Endometrial microvascular endothelial cells (primary cell): Measurements from ENCODE around the gene TMED8. TPM values are rescaled to one million over a fixed set of nuclear protein-coding genes. Genes with fewer than 3 reads are reported as not detected.
"Not testable (repeated sequence)": the region's sequence is repeated elsewhere in the genome, so short reads cannot be mapped to it uniquely, and the experiment has no call there.

Source experiments
- in situ Hi-C: cut with HindIII; loops from 2 replicates; pipeline ENCODE4 v1.10.0; 2017; ENCODE audit warnings: low sequenced_read_pairs, low pct_unique_long_range_greater_than_20kb; ENCODE audit errors: inconsistent ontology term
- total RNA-seq: library from RNA; depleted of rRNA; stranded (reverse); fragments of >200 nt; gene quantifications from one replicate; pipeline ENCODE4 v1.2.3, GENCODE V29; 2015; ENCODE audit errors: inconsistent ontology term

Gene TMED8
- total RNA-seq = 12.2 TPM

- in situ Hi-C loops = no loop called here
Observed at GRCh38 chr14:77376771-77377501, at the start of gene TMED8, which contains the start of gene SAMD15. Gene TMED8, minus strand, starts transcription at chr14:77377094. Its CDS starts 41 bp downstream, at chr14:77377053. Gene SAMD15, plus strand, starts transcription at chr14:77377379. Its CDS starts 40 bp downstream, at chr14:77377419.

- in situ Hi-C loops = no loop called here
Observed at GRCh38 chr14:77426396-77426795, 49.5 kb upstream of the TMED8 start.

DNA sequence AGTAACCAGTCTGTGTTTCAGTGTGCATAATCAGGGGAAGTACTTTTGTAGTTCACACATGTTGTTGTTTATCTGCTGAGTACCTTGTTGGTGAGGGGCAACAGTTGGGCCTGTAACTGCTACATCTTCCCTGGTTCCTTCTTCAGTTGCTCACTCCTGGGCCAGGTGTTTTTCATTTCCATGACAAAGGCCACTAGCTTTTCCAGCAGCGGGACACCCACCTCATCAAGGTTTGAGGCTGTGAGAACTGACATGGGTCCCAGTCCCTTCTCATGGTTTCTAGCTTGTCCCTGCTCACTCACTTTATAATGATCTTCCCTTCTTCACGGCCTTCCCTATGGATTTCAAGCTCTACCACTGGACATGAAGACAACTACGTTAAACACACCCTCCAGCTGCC, 48.0 kb upstream of the TMED8 start:
- in situ Hi-C loops = no loop called here

GRCh38 chr14:77423423-77423822, 46.5 kb upstream of the TMED8 start, which contains the start of gene NOXRED1:
Gene NOXRED1, minus strand, starts transcription at chr14:77423523. Its CDS starts 634 bp downstream, at chr14:77422889.
- in situ Hi-C loops = no loop called here

DNA sequence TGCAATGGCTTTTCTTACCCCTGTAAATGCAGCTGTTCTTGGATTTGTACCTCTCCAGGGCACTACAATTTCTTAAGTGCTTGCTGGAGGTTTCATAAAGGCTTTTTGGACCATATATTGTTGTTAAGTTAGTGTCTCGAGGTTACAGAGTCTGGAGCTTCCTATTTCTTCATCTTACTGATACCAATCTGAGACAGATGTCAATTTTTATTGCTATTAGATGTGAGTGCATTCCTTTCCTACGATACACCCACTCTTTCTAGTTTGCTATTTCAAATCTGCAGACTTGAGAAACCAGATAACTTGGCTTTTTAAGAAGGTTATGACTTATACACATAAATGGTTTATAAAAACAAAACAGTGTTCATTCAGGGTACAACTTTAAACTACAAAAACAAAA, 44.3 kb upstream of the TMED8 start:
- in situ Hi-C loops = no loop called here

GRCh38 chr14:77416836-77417235, 39.9 kb upstream of the TMED8 start:
- in situ Hi-C loops = no loop called here

DNA sequence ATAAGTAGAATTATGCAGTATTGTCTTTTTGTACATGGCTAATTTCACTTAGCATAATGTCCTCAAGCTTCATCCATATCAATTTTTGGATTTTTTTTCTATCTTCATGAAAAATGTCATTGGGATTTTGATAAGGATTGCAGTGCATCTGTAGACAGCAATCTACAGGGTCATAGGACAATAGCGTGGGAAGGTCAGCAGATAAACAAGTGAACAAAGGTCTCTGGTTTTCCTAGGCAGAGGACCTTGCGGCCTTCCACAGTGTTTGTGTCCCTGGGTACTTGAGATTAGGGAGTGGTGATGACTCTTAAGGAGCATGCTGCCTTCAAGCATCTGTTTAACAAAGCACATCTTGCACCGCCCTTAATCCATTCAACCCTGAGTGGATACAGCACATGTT, 39.2 kb upstream of the TMED8 start:
- in situ Hi-C loops = not testable (repeated sequence)

GRCh38 chr14:77415403-77416030, 38.6 kb upstream of the TMED8 start:
- in situ Hi-C loops = not testable (repeated sequence)

GRCh38 chr14:77409131-77409533, 32.2 kb upstream of the TMED8 start:
- in situ Hi-C loops = no loop called here

GRCh38 chr14:77407158-77407557, 30.3 kb upstream of the TMED8 start:
- in situ Hi-C loops = no loop called here

DNA sequence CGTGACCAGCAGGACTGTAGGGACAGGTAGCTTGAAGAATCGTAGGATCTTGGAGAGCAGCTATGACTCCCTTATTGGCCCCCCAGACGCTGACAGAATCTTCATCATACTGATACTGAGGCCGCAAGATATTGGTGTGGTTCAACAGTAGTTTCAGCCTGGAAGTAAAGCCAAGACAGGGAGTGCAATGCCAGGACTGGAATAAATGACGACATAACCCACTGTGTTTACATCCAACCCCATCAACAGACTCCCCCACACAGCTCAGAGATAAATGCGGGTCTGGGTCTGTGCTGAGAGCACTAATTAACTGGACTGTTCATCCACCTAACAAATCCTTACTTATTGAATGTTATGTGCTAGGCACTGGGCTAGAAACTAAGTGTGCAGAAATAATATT, 29.8 kb upstream of the TMED8 start:
- in situ Hi-C loops = no loop called here

- in situ Hi-C loops = no loop called here
Observed at GRCh38 chr14:77406086-77406485, 29.2 kb upstream of the TMED8 start.

DNA sequence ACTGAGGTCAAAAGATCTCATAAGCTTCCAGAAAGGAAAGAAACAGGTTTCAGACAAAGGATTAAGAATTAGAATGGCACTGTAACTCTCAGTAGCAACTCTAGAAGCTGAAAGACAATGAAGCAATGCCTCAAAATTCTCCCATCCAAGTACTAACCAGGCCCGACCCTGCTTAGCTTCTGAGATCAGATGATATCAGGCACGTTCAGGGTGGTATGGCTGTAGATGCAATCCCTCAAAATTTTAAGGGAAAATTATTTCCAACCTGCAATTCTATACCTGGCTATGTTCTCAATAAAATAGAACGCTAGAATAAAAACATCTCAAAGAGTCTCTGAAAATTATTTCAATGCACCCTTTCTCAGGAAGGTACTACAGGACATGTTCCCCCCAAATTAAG, 26.9 kb upstream of the TMED8 start:
- in situ Hi-C loops = no loop called here

DNA sequence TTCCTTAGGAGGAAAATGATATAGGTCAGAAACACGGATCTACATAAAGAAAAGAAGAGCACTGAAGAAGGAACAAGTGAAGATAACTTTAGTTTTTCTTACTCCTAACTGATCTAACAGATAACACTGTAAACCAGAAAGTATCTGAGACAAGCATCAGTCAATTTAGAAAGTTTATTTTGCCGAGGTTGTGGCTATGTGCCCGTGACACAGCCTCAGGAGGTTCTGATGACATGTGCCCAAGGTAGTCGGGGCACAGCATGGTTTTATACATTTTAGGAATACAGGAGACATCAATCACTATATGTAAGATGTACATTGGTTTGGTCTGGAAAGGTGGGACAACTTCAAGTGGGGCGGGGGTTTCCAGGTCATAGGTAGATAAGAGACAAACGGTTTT, 23.3 kb upstream of the TMED8 start:
- in situ Hi-C loops = no loop called here

- in situ Hi-C loops = no loop called here
Observed at GRCh38 chr14:77390188-77390587, 13.3 kb upstream of the TMED8 start.

- in situ Hi-C loops = no loop called here
Observed at GRCh38 chr14:77378701-77379100, 1.8 kb upstream of the TMED8 start.

GRCh38 chr14:77377502-77377844, 579 bp upstream of the TMED8 start:
- in situ Hi-C loops = no loop called here

GRCh38 chr14:77375973-77376770, 722 bp downstream of the TMED8 start:
- in situ Hi-C loops = no loop called here

DNA sequence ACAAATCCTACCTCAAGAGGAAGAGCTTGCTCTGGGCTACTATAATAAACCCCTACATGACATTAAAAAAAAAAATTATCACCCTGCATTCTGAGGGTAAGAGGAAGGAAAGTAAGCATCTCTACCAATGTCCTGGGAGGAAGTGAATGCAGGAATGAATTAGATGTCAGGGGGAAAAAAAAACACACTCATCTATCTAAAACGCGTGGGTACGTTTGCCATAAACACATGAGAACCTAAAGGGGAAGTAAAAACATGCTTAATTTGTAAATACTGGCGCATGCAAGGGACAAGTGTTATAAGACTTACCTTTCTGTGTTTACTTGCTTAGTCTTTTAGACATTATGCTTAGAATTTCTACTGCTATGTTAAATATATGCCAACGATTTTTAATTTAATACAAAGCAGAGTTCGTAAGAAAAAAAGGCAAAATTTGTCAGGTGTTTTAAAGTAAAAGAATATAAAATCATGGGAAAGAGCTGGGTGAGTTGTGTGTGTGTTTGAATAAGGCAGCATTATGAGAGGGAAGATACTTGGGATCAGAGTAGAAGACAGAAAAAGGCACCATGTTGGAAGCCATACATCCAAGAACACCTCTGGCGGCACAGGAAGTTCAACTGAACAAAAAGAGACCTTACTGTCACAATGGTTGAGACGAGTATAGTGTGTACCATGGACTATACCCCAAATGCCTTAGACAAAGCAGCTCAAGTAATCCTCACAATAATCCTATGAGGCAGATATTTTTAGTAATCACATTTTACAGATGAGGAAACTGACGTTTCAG, 1.5 kb downstream of the TMED8 start:
- in situ Hi-C loops = no loop called here
